ENCODE measurements around the gene PON3.

GRCh38 chr7:95311389-95311788 lies 84.8 kb downstream of the PON3 start:
- TF ChIP-seq CTCF (IDR thresholded peaks at IDR 0.05) (no peak), POLR2A (IDR thresholded peaks at IDR 0.05) (no peak), EP300 (IDR thresholded peaks at IDR 0.05) (no peak), POLR2AphosphoS5 (IDR thresholded peaks at IDR 0.05) (no peak)

All from gastroesophageal sphincter (tissue), 3 donors.